Measurements from ENCODE around the gene EYA2.

- TF ChIP-seq CTCF (IDR thresholded peaks at IDR 0.05; ENCODE audit: poor library complexity) (no peak), EZH2phosphoT487 (IDR thresholded peaks at IDR 0.05; ENCODE audit: low read depth, severe bottlenecking, unreplicated experiment) (no peak), EZH2 (IDR thresholded peaks at IDR 0.05; ENCODE audit: borderline replicate concordance) (no peak)
These were observed 229.6 kb downstream of the EYA2 start for GRCh38 chr20:47124181-47124717.

Data from hepatocyte (in vitro differentiated cells).